Stimulated activated CD8-positive, alpha-beta memory T cell treated with anti-CD3 and anti-CD28 coated beads, Interleukin-4, amount 100 ng/mL, for 24 hours (primary cell): Measurements from ENCODE around the gene FAM174B.

Experiments used
- DNase-seq: peaks from one replicate; pipeline ENCODE4 v3.0.0-alpha.2; 2020; ENCODE audit warnings: low read depth

Gene FAM174B

DNA sequence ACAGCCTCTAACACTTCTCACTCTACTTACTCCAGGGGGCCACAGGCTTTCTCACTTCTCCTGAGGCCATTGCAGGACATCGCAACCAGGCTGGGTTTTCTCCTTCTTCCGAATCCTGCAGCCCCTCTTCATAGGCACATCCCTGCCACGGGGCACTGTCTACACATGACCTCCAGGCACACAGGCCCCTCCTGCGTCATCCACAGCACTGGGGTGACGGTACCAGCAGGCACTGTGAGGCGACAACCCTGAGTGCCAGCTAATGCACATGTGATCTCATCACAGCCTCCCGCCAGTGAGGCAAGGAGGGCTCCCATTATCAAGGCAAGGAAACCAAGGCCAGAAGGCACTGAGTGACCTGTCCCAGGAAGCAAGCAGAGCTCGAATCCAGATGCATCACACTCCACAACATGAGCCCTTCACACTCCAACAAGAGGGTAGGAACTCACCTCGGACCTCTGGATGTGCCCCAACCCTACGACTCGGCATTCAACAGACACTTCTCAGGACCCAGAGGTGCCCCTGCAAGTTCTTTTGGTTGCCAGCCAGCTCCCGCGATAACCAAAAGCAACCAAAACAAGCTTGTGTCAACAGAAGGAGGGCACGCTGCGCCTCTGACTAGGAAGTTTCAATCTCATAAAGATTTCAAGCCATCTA, 16.7 kb downstream of the FAM174B start:
- DNase-seq = no peak

DNA sequence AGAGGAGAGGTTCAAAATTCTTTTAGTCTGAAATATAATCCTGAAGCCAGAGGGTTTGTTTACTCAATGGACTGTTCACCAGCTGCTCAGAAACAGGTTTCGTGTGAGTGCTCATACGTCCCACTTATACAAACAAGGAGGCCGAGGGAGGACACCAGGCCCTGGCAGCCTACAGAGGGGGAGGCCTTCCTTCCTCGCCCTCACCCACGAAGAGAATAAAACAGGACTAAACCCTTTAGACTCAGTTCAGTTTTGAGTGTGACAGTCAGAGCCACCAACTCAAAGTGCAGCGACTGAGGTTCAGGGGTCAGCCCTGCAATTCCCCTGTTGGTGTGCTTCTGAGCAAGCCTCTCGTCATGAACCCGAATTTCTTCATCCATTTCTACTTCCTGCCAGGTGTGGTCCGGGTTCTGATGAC, 17.3 kb downstream of the FAM174B start:
- no peak for DNase-seq

DNA sequence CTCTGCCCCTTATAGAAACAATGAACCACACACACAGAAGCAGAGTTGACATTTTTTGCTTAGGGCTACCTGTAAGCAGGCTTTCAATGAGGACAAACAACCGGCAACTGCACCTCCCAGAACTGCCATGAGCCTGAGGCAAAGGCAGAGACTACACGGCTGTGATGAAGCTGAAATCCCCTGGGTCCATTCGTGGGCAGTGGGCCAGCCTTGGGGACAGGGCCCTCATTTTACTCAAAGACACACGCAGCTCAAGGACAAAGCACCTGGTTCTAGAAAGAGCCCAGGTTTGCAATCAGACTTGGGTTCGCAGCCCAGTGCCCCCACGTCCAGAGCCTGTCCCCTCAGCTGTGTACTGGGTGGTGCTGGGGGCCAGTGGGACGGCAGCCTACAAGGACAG, 17.9 kb downstream of the FAM174B start:
- DNase-seq = no peak

DNA sequence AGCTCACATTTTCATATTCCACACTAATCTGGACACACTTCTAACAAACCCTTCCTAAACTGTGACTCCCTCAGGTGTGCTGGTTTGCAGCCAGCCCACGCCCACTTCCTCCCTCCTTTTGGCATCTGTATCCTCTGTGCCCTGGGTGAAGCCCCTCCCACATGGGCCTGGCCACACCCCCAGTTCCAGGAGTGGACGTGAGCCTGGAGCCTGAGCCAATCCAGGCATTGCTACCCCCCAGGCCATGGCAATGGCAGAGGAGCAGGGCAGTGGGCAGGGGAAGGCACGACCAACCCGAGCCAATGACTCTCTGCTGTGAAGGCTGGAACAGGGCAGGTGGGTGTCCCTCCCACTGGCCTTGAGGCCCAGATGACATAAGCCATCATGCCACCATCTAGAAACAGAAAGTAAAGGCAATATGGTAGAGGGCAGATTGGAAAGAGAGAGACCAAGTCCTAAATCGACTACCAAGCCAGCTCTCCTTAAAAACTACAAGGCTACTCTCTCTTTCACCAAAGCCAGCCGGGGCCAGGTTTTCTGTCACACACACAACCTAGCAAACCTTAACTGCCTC, 18.6 kb downstream of the FAM174B start:
- no peak for DNase-seq

DNA sequence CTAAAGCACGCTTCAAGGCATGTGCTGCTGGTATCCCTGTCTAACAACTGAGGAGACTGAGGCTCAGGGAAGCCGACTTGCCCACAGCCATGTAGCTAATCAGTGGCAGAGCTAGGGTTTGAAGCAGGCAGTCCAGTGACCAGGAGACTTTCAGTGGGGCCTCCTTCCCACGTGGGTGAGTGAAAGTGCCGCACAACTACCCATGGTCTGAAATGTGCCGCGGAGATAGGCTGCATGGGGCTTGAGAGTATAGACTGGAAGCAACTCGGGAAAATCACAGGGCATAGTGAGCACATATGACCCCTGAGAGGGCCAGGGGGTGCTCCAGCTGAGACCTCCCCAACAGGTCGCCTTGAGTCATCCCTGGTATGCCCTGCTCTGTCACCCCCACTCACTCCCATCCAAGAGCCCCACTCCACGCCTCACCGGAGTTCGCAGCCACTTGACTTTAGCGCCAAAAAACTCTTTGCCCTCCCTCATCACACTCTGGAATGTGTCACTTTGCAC, 19.1 kb downstream of the FAM174B start:
- no peak for DNase-seq

DNA sequence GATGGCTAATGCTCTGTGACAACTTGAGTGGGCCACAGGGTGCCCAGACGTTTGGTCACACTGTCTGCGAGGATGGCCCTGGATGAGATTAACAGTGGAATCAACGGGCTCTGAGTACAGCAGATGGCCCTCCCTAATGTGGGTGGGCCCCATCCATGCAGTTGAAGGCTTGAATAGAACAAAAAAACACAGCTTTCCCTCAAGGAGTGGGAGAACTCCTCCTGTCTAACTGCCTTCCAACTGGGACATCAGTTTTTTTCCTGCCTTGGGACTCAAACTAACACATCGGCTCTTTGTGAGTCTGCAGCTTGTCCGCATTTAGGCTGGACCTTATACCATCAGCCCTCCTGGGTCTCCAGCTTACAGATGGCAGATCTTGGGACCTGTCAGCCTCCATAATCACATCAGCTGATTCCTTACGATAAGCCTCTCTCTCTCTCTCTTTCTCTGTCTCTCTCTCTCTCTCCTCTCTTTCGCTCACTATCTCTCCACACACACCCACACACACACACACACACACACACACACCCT, 20.8 kb downstream of the FAM174B start:
- no peak for DNase-seq

DNA sequence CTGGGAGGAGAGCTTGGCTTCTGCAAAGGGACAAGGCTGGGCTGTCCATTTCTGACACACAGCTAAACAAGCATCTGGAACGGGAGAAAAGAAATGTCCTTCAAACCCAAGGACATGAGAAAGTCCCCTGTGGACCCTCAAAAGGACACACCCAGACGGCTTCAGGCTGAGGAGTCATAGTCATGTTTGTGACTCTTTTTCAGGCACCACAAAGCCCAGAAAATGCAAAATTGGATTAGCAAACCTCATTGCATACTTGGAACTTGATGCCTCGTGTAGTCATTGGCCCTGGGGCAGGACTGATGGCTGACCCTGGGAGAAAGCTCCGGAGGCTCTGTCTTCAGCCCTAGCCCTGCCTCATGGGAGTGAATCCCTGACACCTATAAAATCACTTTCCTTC, 21.5 kb downstream of the FAM174B start:
- no peak for DNase-seq

DNA sequence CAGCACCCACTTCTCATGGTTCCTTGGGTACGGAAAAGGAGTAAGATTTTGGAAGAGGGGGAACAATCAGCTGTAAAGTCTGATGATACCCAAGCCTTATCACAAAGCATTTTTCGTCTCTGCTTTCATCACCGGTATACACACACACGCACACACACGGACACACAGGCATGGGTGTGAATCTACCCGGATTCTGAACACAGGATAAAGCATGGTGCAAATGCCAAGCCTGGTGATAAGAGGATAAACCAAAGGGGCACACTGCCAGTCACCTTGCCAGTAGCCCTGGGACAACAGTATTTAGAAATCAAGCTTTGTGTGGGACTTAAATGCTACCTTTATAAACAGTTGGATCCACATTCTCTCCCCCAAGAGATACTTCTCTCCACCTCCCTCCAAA, 22.2 kb downstream of the FAM174B start:
- DNase-seq = no peak

DNA sequence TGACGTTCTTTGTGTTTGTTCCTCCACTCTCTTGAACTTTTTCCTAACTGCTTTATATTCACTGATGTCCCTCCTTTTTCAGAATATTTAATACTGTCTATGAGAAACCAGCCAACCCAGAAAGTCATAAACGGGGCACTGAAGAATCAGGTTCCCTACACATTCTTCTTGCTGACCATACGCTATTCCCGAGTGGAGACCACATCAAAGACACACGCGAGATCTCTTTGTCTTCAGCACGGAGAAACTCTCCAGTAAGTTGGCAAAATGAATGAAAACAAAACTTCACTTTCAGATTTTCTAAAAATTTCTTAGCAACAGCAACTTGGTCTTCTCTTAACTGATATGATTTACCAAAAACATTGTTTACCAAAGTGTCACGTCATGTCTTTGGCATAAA, 22.6 kb downstream of the FAM174B start:
- DNase-seq = no peak

DNA sequence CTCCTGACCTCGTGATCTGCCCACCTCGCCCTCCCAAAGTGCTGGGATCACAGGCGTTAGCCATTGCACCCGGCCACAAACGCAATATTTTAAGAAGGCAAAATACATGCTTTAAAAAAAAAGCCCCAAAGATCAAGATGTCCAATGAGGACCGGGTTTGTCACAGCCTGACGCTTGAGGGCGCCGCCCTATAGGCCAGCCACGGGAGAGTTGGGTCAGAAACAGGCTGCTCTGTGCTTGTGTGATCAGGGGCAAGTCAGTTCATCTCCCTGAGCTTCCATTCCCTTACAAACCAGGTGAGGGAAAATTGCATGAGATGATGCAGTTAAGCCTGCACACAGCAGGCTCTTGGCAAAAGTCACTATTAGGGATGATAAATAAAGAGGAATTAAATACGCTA, 23.9 kb downstream of the FAM174B start:
- no peak for DNase-seq

DNA sequence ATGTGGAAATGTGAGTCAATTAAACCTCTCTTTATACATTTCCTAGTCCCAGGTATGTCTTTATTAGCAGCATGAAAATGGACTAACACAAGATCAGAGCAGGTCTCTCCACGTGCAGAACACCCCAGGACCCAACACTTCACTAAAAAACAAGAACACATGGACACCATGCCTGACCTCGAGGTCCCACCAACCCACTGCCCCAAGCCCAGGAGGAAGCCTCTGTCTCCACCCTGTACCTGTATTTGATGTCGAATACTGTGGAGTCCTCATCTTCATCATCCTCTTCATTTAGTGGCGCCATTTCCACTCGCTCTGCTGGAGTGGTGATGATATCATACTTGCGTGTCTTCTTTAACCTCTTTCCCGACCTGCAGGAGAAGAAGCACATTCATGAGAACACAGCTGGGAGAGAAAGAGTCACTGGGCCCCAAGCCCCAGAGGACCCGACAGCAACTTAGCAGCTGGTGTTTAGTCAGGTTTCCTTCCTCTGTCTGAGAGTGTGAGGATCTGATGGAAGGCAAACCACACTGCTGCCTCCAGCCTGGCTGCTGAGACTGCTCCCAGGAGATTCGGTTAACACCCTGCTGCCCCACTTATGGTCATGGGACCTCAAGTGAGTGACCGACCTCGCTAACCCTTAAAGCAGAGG, 25.5 kb downstream of the FAM174B start:
- DNase-seq = no peak

DNA sequence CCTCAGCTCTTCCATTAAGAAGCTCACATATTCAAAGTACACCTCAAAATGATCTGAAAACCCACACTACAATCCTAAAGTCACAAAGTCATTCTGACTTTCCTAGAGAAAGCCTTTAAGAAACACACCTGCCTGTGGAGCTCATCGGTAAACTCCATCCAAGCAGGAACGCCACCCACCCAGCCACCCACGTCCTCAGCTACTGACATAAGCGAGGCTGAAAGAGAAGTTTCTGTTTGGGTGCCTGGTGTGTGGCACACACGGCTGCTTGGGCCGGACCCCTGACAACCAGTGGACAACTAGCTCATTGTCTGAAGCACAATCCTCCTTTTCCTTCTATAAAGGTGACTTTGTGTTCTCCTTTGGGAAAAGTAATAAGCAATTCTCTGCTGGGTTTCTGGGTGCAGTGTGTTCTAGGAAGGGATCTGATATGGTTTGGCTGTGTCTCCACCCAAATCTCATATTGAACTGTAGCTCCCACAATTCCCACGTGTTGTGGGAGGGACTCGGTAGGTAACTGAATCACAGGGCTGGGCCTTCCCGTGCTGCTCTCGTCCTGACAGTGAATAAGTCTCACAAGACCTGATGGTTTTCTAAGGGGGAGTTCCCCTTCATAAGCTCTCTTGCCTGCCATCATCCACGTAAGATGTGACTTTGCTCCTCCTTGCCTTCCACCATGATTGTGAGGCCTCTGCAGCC, 26.1 kb downstream of the FAM174B start:
- DNase-seq = no peak

DNA sequence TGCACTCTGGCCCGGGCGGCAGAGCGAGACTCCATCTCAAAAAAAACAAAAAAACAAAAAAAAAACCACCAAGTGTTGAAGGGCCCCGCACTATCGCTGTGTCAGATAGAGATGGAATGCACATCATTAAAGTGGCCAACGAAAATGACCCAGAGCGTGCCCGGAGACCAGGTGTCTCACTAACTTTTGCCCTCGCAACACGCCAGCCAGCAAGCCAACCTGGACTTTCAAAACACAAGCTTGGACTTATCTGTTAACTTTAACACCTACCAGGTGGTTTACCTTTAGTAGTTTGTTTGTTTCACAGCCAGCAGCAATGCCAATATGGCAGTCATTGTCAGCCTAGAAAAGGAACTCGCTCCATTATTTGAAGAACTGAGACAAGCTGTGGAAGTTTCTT, 28.6 kb downstream of the FAM174B start:
- DNase-seq = no peak

DNA sequence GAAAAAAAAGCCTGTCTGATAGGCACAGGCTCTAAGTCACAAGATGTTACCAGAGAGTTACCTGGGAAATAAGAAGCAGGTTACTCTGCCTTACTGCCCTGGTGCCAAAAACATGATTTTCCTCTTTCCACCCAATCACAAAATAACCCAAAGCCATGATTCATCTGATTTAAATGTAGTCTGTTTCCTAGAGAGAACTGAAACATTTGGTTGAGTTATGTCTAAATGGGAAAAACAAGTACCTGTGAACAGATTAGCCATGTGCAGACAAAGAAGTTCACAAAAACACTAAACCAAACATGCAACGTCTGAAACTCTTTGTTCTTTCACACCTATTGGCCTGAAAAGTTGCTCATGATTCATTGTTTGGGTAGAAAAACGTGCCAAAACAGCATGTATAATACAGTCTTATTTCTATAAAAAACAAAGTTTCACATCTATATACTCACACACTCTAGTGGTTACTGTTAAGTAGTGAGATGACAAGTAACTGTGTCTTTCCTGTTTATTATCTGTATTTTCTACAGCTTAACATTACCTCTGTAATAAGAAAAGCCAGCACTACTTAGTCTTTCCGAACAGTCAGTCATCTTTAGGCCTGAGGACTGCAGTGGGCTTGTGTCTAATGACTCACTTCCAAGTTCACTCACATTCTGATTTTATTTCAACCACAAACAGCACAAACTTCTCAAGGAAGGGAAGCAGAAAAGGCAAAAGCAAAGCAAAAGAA, 30.2 kb downstream of the FAM174B start:
- DNase-seq = no peak

DNA sequence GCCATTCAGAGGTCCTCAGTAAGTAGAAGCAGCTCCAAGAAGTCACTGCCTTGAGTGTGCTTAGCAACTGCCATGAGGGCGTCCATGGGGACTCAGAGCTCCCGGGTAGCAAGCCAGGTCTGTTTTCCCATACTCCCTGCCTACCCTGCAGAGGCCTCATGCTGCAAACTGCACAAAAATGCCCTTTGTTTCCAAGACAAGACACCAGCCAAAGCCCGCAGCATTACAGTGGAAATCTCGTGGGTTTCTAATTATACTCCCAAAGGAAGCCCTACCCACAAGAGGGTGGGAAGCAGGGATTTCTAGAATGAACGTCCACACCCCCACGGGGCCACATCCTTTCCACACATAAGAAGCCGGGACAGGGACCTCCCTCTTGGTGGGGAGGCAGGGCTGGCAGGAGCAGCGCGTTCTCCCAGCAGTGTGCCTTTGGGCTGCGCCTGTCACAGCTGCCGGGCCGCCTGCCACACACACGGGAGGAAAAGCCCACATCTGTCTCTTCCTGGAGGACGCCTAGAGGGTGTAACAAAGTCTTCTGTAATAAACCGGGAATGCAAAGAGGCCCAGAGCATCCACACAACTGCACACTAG, 31.1 kb downstream of the FAM174B start:
- DNase-seq = no peak

DNA sequence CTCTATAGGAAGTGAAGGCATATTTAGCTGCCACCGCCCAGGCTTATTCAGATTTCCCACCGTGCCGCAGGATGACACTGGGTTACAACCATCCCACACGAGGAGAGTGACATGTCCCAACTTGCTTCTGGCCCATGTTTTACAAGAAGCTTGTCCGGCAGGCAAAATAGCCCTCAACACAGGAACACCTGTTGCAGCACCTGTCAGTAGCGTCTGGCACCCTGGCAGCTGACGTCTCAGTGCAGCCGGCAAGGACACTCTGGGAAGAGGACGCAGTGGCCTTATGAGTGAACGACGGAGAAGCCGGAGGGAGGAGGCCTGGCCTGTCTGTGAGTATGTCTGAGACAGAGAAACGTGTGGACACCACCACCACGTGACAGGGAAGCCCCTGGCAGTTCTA, 32.1 kb downstream of the FAM174B start:
- no peak for DNase-seq

DNA sequence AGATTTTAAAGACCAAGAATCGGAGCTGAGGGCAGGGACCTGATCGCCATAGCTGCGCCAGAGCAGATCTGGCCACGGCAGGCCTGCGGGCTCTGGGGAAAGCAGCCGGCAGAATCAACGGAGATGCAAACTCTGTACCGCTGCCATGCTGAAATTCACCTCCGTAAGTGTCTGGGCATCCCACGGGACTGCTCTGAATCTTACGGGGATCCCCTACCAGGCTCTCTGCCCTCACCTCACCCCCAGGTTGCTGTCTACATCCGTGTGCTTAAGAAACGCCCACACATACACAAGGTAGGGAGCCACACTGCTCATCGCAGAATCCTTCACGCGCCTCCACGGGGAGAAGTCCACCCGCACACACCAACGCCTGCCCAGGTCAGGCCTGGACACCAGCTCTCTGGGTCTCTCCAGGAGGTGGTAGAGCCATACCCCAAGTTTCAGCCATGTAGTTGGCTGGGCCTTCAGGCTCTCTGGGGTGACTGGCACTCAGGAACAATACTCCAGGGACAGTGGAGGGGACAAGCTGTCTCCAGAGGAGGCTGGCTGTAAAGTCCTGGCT, 33.5 kb downstream of the FAM174B start:
- DNase-seq = no peak

DNA sequence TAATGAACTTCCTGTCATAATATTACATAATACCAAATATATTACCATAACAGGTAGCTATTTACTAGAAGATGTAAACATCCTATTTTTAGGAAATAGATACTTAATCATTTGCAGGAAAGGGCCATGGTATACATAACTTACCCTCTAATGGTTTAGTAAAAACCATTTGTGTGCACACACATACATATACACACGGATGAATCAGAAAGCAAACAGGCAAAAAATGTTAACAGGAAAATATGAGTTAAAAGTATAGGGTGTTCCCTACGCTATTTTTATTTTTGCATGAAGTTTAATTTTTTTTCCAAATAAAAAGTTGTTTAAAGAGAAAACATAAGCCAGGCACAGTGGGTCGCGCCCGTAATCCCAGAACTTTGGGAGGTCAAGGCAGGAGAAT, 34.6 kb downstream of the FAM174B start:
- DNase-seq = no peak

DNA sequence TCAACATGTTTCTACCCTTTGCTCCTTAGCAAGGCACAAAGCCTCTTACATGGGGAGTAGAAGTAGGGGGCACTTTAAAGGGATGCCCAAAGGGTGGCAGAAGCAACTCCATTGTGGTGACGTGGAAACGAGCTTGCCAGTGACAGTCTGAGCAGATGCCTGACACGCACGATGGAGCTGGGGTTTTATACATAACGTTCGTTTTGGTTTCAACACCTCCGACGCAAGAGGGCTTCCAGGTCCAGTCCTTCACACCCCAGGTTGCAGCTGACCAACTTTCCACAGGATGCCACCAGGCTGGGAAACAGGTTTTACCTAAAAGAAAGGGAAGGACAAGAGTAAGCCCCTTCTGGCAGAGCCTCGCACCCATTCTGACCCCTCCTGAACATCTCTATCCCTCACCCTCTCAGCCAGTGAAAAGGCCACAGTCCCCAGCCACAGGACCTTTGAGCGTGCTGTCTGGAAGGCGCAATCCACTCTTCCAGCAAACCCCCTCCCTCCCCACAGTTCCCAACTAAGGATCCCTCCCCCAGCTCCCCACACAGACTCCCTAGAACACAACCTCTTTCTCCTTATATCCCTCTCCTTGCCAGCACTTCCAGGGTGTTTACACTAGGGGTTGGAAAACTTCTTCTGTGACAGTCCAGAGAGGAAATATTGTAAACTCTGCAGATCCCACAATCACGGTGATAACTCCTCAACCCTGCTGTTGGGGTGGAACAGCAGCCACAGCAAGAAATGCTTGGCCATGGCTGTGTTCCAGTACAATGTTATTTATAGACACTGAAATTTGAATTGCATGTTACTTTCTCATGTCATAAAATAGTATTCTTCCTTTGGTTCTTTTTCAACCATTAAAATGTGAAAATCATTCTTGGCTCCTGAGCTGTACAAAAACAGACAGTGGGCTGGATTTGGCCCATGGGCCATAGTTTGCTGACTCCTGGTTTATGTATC, 36.2 kb downstream of the FAM174B start:
- no peak for DNase-seq
